Measurements from ENCODE around the gene C2orf92. TPM values are rescaled to one million over a fixed set of nuclear protein-coding genes. Genes with fewer than 3 reads are reported as not detected.

Gene C2orf92
- total RNA-seq, 1 donor from 2014 or later = 11.0 TPM

GRCh38 chr2:97718051-97718882 lies 48.8 kb downstream of the C2orf92 start:
- no peak overlapping the region for H3K27ac ChIP-seq
- no peak for DNase-seq (ENCODE audit: extremely low spot score in 2 of 2)
- H3K9me3 ChIP-seq = no peaks in the 10 kb centered on the region
- H3K4me1 ChIP-seq = no peaks in the 10 kb centered on the region
- H3K4me3 ChIP-seq = no peak overlapping the region
- TF ChIP-seq POLR2A (IDR thresholded peaks at IDR 0.05) (no peak), POLR2AphosphoS5 (IDR thresholded peaks at IDR 0.05; ENCODE audit: insufficient read depth in 1 of 2, low read depth in 1 of 2) (no peak), CTCF (IDR thresholded peaks at IDR 0.05) (no peak)
- intact Hi-C loops (cut with DNase I) = no loop called here
- no peaks in the 10 kb centered on the region for H3K36me3 ChIP-seq
- H3K27me3 ChIP-seq = no peaks in the 10 kb centered on the region

GRCh38 chr2:97718942-97719341 lies 49.4 kb downstream of the C2orf92 start:
- intact Hi-C loops (cut with DNase I) = no loop called here
- TF ChIP-seq CTCF (IDR thresholded peaks at IDR 0.05) = no peak
- TF ChIP-seq POLR2A (IDR thresholded peaks at IDR 0.05) = no peak
- TF ChIP-seq POLR2AphosphoS5 (IDR thresholded peaks at IDR 0.05; ENCODE audit: insufficient read depth in 1 of 2, low read depth in 1 of 2) = no peak
- no peaks in the 10 kb centered on the region for H3K4me1 ChIP-seq
- no peak overlapping the region for H3K4me3 ChIP-seq
- no peak overlapping the region for H3K27ac ChIP-seq
- no peaks in the 10 kb centered on the region for H3K9me3 ChIP-seq
- DNase-seq (ENCODE audit: extremely low spot score in 2 of 2) = no peak
- H3K36me3 ChIP-seq = no peaks in the 10 kb centered on the region
- H3K27me3 ChIP-seq = no peaks in the 10 kb centered on the region

GRCh38 chr2:97719362-97720155 lies 50.0 kb downstream of the C2orf92 start:
- H3K27ac ChIP-seq = no peak overlapping the region
- no peak for DNase-seq (ENCODE audit: extremely low spot score in 2 of 2)
- H3K9me3 ChIP-seq = no peaks in the 10 kb centered on the region
- no peak overlapping the region for H3K4me3 ChIP-seq
- TF ChIP-seq POLR2A (IDR thresholded peaks at IDR 0.05) = no peak
- TF ChIP-seq POLR2AphosphoS5 (IDR thresholded peaks at IDR 0.05; ENCODE audit: insufficient read depth in 1 of 2, low read depth in 1 of 2) = no peak
- TF ChIP-seq CTCF (IDR thresholded peaks at IDR 0.05) = no peak
- H3K4me1 ChIP-seq = no peaks in the 10 kb centered on the region
- no peaks in the 10 kb centered on the region for H3K36me3 ChIP-seq
- H3K27me3 ChIP-seq = no peaks in the 10 kb centered on the region
- intact Hi-C loops (cut with DNase I) = no loop called here

- intact Hi-C loops (cut with DNase I) = no loop called here
- H3K4me1 ChIP-seq = no peaks in the 10 kb centered on the region
- TF ChIP-seq POLR2A (IDR thresholded peaks at IDR 0.05) (no peak), CTCF (IDR thresholded peaks at IDR 0.05) (no peak)
Observed at GRCh38 chr2:97720746-97721145, 51.2 kb downstream of the C2orf92 start.

GRCh38 chr2:97722227-97722626 lies 52.7 kb downstream of the C2orf92 start:
- no peak for TF ChIP-seq CTCF (IDR thresholded peaks at IDR 0.05)
- TF ChIP-seq POLR2A (IDR thresholded peaks at IDR 0.05) = no peak
- TF ChIP-seq POLR2AphosphoS5 (IDR thresholded peaks at IDR 0.05; ENCODE audit: insufficient read depth in 1 of 2, low read depth in 1 of 2) = no peak
- Histone ChIP-seq H3K4me1 (no peaks in the 10 kb centered on the region), H3K27ac (no peak overlapping the region), H3K9me3 (no peaks in the 10 kb centered on the region), H3K36me3 (no peaks in the 10 kb centered on the region), H3K4me3 (no peak overlapping the region), H3K27me3 (no peaks in the 10 kb centered on the region)
- no peak for DNase-seq (ENCODE audit: extremely low spot score in 2 of 2)
- intact Hi-C loops (cut with DNase I) = no loop called here

More at GRCh38 chr2:97720746-97721145, 51.2 kb downstream of the C2orf92 start:
- H3K36me3 ChIP-seq = no peaks in the 10 kb centered on the region
- H3K4me3 ChIP-seq = no peak overlapping the region
- H3K27me3 ChIP-seq = no peaks in the 10 kb centered on the region
- H3K9me3 ChIP-seq = no peaks in the 10 kb centered on the region
- DNase-seq (ENCODE audit: extremely low spot score in 2 of 2) = no peak
- no peak overlapping the region for H3K27ac ChIP-seq

Measured in vagina (tissue), 2 donors.